Measurements from ENCODE around the gene HABP4.
"Not testable (repeated sequence)": the region's sequence is repeated elsewhere in the genome, so short reads cannot be mapped to it uniquely, and the experiment has no call there.

HABP4 gene

DNA sequence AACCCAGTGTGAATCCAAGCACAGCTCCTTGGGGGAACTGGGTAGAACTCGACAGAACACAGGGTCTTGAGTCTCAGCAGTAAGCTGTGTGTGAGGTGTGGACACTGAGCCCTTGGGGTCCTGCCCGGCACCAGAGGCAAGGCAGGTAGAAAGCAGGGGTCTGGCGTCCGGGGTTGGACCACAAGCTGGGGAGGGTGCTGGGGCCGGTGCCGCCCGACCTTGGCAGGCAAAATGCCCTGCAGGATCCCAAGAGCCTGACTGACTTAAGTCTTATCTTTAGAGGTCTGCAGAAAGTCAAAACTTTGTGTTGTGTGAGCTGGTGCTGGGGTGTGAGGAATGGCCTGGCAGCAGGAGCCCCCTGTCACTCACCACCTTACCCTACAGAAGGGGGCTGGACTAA, 49.3 kb downstream of the HABP4 start:
- no peak for DNase-seq (ENCODE audit: low read depth)

DNA sequence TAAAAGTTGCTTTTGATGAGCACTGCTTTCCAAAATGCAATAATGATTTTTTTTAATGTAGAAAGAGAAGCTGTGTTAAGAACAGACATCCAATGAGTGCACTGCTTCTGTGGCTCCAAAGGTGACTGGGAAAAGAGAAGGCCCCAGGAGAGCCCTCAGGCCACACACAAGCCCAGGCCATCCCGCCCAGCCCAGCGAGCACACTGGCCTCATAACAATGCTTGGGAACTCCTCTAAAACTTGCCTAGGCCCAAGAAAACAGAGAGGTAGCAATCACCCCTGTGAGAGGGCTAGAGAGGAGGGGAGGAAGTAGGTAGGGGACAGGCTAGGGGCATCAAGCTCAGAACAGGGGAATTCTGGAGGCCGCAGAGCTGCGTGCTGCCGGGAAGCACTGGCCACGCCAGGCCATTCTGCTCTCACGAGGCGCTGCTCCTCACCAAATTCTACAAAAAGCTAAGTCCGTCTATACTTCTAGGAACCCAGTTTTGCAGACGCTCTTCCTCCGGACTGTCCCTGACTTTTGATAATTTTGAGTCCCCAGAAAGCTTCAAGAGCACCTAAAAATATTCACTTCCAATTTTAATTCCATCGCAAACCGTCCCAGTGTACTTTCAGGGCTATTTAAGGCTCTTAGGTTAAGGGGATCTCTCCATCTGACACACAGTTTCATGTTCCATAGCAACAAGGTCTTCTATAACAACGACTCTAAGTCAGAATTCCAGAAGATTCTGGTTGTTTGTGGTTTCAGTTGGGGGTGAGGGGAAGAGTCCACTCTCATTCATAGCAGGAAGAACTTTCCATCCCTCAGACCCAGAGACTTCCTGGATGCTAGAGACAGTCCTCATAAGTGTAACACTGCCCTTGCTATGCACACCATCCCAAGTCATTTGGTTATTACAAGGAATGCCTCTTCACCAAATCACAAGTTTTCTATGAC, 51.0 kb downstream of the HABP4 start:
- no peak for DNase-seq (ENCODE audit: low read depth)

DNA sequence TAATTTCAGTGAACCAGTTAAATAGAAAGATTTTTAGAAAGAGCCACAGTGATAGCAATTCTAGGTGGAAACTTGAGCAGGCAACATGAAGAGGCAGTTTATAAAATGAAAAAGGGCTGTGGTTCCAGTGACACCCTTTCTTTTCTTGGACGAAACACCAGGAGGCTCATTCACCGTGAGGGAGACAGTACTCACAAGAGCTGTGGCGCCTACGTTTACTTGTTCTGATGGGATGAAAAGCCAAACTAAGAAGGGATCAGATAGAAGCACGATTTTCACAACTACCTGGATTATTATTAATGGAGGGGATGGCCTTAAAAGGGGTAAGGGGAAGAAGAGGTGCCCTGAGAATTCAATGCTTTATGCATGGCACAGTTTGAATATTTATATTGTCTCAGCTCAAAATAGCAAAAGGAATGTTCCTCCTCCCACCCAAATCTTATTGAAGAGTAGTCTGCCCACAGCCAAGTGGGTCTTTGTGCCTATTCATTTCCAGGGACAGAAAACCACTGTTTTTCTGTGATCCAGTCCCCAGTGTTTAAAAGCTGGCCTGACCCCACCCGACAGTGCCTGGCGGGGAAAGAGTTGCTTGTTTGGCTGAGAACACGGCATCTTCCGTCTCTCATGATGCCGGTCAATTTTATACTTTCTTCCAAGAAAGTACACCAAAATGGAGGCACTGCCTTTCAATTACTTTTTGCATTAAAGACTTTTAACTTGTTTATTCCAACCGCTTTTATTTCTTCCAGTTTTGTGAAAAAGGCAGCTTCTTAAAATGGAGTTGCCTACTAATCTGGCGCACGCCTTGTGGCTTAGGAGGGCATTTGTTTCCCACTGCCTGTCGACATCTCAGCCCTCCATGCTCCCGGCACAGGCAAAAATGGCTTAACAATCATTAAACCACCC, 51.9 kb downstream of the HABP4 start:
- DNase-seq (ENCODE audit: low read depth): no peak

DNA sequence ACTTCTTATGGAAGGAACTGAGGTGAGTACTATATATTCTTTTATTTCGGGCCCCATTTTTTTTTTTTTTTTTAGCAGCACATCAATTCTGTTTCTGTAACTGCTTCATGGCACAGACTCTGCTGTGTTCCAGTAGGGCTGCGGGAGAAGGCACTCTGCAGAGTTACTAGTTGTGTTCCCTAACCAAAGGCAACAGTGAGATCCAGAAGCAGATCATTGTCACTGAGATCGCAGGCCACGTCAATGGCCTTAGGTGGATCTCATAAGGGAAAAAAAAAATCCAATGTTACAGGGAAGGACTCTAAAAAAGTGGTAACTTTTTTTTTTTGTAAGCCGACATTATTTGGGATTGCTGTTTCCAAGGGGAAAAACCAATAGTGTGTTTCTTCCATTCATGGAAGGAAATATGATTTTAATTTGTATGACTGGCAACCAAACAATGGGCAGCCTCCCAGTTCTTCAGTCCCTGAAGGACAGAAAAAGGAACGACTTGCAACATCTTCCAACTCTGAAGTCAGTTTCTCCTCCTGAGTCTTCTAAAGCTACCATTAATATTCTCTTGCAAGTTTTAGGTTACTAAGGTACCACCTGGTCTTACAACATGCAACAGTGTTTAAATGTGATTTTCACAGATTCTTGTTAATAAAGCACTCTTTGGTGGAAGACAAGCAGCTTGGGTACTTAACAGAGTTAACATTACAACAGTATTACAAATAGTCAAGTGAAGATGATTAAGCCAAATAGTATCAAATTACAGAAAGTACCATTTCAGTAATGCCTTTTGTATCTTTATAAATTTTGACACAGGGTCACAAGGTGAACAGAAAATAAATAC, 52.8 kb downstream of the HABP4 start:
- no peak for DNase-seq (ENCODE audit: low read depth)

DNA sequence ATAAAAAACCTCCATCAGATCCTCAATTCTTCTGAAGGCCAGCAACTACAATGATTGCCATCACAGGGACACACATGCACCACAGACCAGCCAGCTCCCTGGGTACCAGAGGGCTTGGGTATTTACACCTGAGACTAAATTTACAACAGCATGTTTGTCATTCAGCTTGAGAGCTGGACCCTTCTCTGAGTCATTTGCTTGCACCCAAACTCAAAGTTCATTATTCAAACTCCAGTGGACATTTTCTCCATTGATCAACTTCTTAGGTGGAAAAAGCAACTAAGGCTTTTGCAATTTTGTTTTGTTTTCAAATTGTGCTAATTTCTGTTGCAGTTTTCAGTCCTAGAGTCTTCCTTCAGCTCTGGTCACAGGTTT, 53.4 kb downstream of the HABP4 start:
- DNase-seq (ENCODE audit: low read depth): not testable (repeated sequence)

DNA sequence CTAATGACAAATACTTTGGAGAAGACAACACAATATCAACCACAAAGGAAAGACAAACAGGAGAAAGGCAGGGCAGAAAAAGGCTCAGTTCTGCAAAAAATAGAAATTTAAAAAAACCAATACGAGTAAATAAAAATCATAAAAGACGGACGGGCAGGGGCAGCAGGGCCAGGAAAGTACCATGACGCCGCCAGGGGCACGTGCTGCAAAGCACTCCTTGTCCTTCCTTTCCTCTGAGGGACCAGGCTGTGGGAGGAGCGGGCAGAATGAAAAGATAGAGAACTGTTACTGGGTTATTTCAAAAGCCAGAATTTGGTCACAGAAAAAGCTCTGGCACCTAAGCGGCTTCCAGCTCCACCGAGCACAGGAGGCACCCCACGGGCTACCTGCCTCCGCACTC, 53.9 kb downstream of the HABP4 start:
- DNase-seq (ENCODE audit: low read depth): no peak

DNA sequence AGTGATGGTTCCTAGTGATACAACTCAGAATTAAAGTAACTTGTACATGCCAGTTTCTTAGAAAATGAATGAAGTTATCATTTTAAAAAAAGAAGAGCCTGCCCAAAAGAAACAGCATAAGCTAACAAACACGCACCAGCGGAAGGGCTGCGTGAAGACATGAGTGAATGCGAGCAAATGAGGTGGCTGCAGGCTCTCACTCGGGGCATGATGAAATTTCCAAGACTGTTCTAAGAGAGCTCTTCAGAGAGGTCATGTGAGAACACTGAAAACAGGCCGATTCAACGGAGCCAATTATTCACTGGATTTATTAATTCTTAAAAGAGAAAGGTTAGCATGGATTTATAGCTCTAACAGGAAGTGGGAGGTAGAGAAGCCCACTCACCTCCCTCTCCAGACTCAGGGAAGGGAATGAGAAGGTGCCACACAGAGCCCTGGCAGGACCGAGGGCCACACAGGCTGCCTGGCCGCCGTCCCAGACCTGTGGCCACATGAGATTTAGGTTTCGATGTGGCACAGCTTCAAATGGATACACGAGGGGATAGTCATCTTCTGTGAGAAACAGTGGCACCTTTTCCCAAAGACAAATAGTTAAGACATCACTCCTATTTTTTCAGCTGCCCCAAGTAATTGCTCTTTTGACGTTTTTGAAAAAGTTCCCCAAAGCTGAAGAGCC, 55.5 kb downstream of the HABP4 start:
- no peak for DNase-seq (ENCODE audit: low read depth)

DNA sequence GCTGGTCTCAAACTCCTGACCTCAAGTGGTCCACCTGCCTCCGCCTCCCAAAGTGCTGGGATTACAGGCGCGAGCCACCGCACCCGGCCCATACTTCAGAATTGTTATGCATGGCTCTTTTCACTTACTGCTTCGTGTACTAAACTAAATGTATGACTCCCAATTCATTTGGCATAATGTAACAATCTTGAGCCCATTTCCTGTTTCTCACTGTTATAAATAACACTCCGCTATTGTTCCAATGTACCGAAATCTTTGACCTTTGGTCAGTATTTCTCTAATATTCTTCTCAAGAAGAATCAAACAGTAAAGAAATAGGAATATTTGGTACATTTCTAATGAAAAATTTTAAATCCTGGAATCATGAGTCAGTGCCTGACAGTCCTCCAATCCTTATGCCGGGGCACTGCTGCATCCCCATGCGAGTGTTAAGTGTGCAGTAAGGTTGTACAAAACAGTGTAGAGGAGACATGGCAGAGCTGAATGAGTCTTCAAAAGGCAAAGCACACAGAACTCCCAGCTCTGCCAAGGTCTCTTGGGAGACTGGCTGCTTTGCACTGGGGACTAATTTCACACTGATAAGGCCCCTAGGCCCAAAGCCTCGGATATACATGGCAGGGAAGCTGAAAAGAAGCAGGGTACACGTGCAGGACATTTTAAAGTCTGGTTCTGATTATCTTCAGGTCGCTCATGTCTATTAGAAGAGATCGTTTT, 58.4 kb downstream of the HABP4 start:
- DNase-seq (ENCODE audit: low read depth): no peak

DNA sequence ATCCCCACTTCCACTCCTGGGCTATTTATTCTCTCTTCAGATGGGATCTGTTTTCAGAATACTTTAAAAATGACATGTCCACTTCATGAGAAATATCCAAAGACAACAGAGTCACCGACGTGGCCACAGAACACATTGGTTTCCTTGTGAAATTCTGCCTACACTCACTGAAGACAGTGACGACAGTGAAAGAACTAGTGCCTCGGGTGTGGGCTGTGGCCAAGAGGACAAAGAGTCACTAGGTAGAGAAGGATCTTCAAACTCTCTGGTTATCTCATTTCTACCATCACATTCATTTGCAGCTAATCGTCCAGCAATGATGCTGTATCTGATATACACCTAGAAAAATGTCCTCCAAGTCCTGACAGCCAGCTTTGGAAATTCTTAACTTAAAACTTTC, 59.1 kb downstream of the HABP4 start:
- no peak for DNase-seq (ENCODE audit: low read depth)

DNA sequence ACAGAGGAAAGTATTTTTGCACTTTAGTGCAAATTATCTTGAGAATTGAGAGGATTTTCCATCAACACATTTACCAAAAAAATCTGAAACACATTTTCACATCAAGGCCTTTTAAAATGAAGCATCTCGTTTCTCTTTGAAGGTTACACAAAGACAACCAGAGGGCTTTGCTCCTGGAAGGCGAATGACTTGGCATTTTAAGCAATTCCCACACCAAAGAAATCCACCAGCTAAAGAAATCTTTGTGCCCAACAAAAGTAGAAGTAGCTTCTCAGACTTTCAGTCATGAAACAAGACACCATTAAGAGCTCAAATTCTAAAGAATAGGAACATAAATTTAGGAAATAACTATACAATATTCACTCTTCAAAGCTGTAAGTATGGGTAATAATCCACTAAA, 59.9 kb downstream of the HABP4 start:
- DNase-seq (ENCODE audit: low read depth): no peak

DNA sequence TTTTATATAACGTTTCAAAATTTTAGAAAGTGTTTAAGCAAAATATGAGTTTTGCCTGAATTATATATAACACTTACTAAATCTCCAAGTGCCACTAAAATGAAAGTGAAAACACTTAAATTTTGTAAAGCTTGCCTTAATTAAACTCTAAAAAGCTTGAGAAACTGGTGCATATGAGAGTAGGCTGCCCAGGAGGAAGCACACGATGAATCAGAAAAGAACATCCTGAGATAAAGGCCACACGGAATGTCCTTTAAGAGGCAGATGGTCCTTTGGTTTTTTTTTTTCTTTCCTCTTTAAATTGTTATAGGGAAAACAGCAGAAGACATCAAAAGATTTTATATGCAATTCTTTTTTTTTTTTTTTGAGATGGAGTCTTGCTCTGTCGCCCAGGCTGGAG, 60.3 kb downstream of the HABP4 start:
- no peak for DNase-seq (ENCODE audit: low read depth)

DNA sequence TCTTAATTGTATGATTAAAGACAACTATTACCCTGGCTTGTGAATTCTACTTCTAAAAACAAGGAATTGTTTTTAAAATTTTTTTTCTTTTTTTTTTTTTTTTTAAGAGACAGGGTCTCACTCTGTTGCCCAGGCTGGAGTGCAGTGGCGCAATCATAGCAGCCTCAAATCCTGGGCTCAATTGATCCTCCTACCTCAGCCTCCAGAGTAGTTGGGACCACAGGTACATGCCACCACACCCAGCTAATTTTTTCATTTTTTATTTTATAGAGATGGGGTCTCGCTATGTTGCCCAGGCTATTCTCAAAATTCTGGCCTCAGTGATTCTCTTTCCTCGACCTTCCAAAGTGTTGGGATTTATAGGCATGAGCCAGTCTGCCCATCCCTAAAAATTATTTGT, 62.3 kb downstream of the HABP4 start:
- DNase-seq (ENCODE audit: low read depth): no peak

DNA sequence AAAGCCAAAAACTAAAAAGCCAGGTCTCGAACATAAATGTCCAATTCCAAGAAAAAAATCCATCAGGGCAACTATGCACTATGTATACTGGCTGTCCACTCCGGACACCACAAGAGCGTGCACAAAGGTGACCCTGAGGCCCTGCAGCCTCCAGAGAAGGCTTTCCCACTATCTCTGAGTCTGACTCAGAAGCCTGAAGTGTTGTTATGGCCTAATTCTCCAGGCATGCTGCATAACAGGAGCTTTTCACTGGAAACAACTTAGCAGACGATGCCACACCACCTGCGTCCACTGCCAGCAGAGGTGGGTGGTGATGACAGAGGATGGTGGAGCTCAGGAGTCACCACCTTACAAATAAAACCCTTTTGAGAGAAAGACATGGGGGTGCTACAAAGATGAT, 63.7 kb downstream of the HABP4 start:
- no peak for DNase-seq (ENCODE audit: low read depth)

DNA sequence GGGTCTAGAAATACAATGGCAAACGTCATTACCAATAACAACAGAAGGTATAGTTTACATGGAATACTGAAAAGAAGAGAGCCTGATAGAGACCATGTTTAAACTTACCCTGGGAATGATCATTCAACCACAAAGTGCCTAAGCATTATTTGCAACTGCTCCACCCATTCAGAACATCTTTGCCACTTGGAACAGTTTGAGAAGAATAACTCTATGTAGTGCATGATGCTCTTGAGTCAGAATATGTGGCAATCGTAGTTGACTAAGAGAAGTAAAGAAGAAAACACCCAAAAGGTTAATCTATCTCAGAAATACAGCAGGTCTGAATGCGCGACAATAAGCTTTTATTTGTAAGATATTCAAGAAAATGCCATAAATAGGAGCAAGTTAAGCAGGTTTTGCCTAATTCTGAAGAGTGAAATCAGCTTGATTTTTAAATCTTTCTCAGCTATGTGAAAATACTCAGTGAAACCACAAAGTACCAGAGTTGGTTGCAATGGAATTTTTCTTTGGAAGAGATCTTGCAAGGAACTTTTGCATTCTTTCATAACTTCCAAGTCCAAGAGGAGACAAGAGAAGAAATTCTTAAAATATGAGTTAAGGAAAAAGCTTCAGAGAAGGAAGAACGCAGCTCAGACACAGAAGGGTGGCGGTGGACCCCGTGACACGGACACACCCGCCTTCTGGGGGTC, 64.3 kb downstream of the HABP4 start:
- DNase-seq (ENCODE audit: low read depth): no peak

DNA sequence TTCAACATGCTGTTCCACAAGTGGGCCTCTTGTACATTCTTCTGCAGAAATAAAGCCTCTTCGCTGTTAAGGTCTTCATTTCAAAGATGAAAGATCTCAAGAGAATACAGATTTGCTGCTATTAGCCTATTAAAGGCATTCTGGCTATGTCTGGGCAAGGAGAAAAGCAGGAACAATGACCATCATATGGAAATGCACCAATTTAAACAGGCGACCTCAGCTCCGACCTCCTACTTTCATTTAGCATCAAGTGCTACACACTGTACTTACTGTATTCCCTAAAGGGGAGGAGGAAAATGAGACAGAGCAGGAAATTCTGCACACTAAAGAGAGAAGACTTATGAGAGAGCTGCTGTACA, 64.8 kb downstream of the HABP4 start:
- DNase-seq (ENCODE audit: low read depth): no peak

DNA sequence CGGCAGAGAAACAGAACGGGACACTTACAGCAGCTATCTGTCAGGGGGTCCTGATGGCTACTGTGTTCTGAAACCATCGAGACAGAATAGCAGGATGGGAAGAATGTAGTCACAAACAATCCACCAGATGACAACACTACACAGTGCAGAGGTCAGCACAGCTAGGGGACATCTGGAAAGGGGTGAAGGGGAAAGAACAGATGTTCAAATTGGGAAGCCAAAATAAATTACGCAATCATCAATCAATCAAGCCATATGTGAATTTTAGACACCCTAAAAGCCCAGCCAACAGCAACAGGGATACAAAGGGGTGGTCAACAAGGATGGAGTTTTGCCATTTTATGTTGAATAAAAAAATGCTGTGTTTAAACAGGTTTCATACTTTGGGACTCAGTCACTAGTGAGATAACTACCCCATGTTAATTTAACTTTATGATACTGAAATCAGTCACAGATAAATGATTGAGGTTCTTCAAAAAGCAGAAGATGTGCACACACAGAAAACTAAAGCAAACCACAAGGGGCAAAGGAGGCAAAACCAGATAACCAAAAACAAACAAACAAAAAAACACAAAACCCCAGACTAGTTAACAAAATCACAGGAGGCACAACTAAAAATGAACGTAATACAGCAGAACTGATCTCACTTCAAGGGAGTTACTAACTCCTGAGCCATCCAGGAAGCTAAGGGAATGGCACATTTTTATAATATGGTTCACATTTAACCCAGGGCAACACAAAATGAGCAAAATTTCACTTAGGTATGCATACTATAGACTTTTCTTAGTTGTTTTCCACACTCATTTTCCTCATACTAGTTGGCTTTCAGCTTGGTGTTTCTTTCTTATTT, 65.9 kb downstream of the HABP4 start:
- no peak for DNase-seq (ENCODE audit: low read depth)

DNA sequence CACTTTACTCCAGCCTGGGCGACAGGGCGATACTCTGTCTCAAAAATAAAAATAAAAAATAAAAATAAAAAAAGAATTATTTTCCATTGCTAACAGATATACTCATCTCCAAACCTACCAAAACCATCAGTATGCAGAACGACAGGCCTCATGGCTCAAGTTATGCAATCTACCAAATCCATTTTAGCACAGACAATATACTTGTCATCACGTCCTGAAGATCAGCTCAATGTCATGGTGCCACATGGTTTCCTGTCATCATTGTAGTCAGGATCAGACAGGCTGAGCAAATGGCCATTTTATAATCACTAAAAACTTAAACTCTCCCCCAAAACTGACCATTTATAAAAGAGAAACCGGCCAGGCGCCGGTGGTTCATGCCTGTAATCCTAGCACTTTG, 69.1 kb downstream of the HABP4 start:
- no peak for DNase-seq (ENCODE audit: low read depth)

DNA sequence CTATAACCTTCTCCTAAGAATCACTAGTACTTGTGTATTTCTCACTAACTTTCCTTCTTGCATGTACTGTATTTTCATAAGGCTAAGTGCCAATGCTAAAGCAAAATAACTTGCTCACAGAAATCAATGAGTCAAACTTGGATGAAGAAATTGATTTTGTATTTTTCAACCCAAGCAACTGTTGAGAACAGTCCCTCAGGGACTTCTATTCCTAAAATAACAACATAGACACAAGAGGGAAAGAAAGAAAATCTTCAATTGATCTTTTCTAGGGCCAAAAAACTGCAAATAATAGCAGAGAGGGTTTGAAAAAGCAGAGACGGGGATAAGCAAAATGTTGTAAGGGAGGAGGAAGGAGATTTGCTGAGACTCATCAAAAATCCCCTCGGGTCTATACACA, 69.8 kb downstream of the HABP4 start:
- DNase-seq (ENCODE audit: low read depth): no peak

DNA sequence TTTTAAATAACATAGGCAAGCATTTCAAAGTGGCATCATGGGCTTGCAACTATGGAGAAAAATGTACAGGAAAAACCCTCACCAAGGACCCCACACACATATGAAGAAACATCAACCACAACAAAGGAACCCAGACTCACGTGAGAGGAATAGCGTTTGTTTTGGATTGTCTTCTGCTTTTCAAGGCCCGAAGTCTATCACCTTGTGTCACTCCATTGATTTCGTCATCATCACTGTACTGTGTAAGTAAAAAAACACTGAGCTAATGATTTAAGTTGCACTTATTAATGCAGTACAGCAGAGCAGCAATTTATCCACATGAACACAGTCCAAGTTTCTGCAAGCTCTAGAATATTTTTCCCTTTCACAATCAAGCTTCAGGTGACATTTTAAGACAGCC, 72.4 kb downstream of the HABP4 start:
- DNase-seq (ENCODE audit: low read depth): no peak

DNA sequence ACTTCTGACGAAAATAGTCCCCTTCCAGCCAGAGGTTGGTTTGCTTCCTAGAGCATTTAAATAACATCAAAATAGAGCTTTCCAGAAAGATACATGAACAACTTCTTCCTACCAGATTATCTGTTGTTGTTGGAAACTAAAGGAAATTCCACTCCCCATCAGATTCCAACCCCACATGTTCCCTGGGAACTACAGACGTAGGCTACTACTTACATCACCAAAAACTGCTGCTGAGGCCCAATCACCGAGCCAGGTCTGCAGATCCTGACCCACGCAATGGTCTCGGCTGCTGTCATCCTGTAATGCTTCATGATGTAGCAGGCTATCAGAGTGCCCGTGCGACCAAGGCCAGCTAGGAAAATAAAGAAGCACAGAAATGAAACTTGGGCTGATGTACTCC, 73.4 kb downstream of the HABP4 start:
- DNase-seq (ENCODE audit: low read depth): no peak

All from stimulated activated CD8-positive, alpha-beta memory T cell treated with anti-CD3 and anti-CD28 coated beads, Interleukin-15, amount 100 ng/mL, for 24 hours (primary cell).